Suprapubic skin (tissue), 3 donors: ENCODE data around the gene TCP1.

Experiments used
- EP300 ChIP-seq: sonication (generic); formaldehyde crosslinking; IDR thresholded peaks from one replicate; pipeline ENCODE4 v1.6.1; 2017; ENCODE audit warnings: antibody characterized with exemption
- POLR2A ChIP-seq, 2 donors: fragments of 450-650 bp; IDR thresholded peaks; one replicate each; pipeline ENCODE4 v1.6.1; 2017; ENCODE audit warnings: antibody characterized with exemption in 2 of 2, mild to moderate bottlenecking in 2 of 2, moderate library complexity in 2 of 2
- TF ChIP-seq, protein P1 (sequence below), 2 donors: fragments of 200-600 bp in 1 of 2; fragments of 450-650 bp in 1 of 2; sonication (generic) in 1 of 2; IDR thresholded peaks; one replicate each; pipeline ENCODE4 v1.5.1; 2016 to 2019; ENCODE audit warnings: antibody characterized with exemption in 2 of 2, mild to moderate bottlenecking in 1 of 2, moderate library complexity in 1 of 2

DNA sequence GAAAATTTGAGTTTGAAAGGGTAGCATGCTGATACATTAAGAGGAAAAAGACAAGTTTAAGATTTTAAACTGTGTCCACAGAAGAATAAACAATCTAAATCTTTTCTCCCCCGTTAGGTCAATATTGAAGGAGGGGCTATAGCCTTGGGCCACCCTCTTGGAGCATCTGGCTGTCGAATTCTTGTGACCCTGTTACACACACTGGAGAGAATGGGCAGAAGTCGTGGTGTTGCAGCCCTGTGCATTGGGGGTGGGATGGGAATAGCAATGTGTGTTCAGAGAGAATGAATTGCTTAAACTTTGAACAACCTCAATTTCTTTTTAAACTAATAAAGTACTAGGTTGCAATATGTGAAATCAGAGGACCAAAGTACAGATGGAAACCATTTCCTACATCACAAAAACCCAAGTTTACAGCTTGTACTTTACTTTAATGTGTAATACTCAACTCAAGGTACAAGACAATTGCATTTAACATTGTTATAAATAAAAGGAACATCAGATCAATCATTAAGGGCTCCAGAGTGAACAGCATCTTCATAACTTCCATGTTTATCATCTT, 10.8 kb downstream of the TCP1 start:
- TF ChIP-seq, protein P1, sequence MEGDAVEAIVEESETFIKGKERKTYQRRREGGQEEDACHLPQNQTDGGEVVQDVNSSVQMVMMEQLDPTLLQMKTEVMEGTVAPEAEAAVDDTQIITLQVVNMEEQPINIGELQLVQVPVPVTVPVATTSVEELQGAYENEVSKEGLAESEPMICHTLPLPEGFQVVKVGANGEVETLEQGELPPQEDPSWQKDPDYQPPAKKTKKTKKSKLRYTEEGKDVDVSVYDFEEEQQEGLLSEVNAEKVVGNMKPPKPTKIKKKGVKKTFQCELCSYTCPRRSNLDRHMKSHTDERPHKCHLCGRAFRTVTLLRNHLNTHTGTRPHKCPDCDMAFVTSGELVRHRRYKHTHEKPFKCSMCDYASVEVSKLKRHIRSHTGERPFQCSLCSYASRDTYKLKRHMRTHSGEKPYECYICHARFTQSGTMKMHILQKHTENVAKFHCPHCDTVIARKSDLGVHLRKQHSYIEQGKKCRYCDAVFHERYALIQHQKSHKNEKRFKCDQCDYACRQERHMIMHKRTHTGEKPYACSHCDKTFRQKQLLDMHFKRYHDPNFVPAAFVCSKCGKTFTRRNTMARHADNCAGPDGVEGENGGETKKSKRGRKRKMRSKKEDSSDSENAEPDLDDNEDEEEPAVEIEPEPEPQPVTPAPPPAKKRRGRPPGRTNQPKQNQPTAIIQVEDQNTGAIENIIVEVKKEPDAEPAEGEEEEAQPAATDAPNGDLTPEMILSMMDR (IDR thresholded peaks at IDR 0.05), result no peak
- TF ChIP-seq POLR2A (IDR thresholded peaks at IDR 0.05) (no peak), EP300 (no peak)
